Peyer's patch (tissue), 4 donors: ENCODE measurements around the gene FAM177A1. TPM values are rescaled to one million over a fixed set of nuclear protein-coding genes. Genes with fewer than 3 reads are reported as not detected.
A peak's percentile ranks its signal among the peaks of the same experiment; 100 is the strongest.

Experiments used
- DNase-seq, 3 donors: peaks; one replicate each; pipeline ENCODE4 v3.0.0-alpha.2; 2017 to 2019
- H3K27ac ChIP-seq, 4 donors: fragments of 200-600 bp; sonication (generic); one replicate each; pipeline ENCODE4 v1.5.1; 2016 to 2019
- H3K27me3 ChIP-seq, 2 donors: fragments of 200-600 bp; sonication (generic); one replicate each; pipeline ENCODE4 v1.5.1; 2019
- H3K36me3 ChIP-seq, 3 donors: fragments of 200-600 bp; sonication (generic); one replicate each; pipeline ENCODE4 v1.5.1; 2016 to 2019
- H3K4me1 ChIP-seq, 4 donors: fragments of 200-600 bp; sonication (generic); one replicate each; pipeline ENCODE4 v1.5.1; 2016 to 2019
- H3K4me3 ChIP-seq, 4 donors: fragments of 200-600 bp; sonication (generic); 1 replicate in 3 of 4; 2 replicates in 1 of 4; pipeline ENCODE4 v1.5.1; 2016 to 2019; ENCODE audit warnings: mild to moderate bottlenecking in 1 of 4
- H3K9me3 ChIP-seq, 4 donors: fragments of 200-600 bp; sonication (generic); one replicate each; pipeline ENCODE4 v1.5.1; 2016 to 2019; ENCODE audit warnings: mild to moderate bottlenecking in 1 of 4
- POLR2A ChIP-seq, 2 donors: fragments of 450-650 bp; IDR thresholded peaks; one replicate each; pipeline ENCODE4 v1.5.1; 2017; ENCODE audit warnings: antibody characterized with exemption in 2 of 2, mild to moderate bottlenecking in 2 of 2, moderate library complexity in 2 of 2
- total RNA-seq, 4 donors: library from RNA; depleted of rRNA; stranded (reverse); fragments of >200 nt; gene quantifications; one replicate each; pipeline ENCODE4 v1.1.0, GENCODE V29; 2016
- TF ChIP-seq, protein P1 (sequence below), 6 experiments: fragments of 450-650 bp in 4 of 6; fragments of 200-600 bp in 2 of 6; sonication (generic) in 1 of 6; IDR thresholded peaks; one replicate each; pipeline ENCODE4 v1.5.1; 2017 to 2019; ENCODE audit warnings: antibody characterized with exemption in 6 of 6, mild to moderate bottlenecking in 3 of 6, moderate library complexity in 1 of 6

FAM177A1 gene, protein sequence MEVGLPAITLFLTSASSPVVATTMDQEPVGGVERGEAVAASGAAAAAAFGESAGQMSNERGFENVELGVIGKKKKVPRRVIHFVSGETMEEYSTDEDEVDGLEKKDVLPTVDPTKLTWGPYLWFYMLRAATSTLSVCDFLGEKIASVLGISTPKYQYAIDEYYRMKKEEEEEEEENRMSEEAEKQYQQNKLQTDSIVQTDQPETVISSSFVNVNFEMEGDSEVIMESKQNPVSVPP
- 10 to 100 TPM; 31.4 to 60.8 (median 52.1) TPM for total RNA-seq

DNA sequence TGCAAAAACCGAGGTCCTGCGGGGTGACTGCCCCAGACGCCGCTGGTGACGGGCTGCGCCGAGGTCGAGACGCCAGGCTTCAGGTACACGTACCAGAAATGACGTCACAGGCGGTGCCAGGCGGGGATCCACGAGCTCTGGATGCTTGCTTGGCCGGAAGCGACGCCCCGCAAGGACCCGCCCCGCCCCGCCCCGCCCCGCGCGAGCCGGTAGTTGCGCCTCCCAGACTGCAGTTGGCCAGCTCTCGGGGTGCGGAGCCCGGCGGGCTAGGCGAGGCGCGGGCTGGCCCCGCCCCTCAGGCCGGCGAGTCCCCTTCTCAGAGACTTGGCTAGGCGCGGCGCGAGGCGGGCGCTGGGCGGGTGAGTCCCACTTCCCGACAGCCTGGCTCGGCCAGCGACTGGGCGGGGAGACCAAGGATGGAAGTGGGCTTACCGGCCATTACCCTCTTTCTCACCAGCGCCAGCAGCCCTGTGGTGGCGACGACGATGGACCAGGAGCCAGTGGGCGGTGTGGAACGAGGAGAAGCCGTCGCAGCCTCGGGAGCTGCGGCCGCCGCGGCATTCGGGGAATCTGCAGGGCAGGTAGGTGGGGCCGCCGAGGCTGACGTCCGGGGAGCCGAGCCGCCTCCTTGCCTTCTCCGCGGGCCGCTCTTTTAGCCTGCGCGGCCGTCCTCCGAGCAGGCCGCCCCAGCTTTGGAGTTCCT, at the start of gene FAM177A1:
Gene FAM177A1 (plus strand): TSS at position 225 of the 703 bp plus-strand sequence. CDS start 192 bp downstream, at position 417.
- Histone ChIP-seq H3K27me3 (no peaks in the 10 kb centered on the region), H3K27ac (peak within 1 kb of the TSS; percentile 92 to 100 (median 98)), H3K36me3 (peaks cover 0 to 9% (median 0%) of the 10 kb centered on the region in 3 donors), H3K9me3 (no peaks in the 10 kb centered on the region), H3K4me3 (peak within 1 kb of the TSS; percentile 72 to 94 (median 85)), H3K4me1 (peaks cover 0 to 11% (median 6%) of the 10 kb centered on the region in 4 donors)
- DNase-seq, result peak; percentile 99 to 100 (median 100)
- TF ChIP-seq, protein P1, sequence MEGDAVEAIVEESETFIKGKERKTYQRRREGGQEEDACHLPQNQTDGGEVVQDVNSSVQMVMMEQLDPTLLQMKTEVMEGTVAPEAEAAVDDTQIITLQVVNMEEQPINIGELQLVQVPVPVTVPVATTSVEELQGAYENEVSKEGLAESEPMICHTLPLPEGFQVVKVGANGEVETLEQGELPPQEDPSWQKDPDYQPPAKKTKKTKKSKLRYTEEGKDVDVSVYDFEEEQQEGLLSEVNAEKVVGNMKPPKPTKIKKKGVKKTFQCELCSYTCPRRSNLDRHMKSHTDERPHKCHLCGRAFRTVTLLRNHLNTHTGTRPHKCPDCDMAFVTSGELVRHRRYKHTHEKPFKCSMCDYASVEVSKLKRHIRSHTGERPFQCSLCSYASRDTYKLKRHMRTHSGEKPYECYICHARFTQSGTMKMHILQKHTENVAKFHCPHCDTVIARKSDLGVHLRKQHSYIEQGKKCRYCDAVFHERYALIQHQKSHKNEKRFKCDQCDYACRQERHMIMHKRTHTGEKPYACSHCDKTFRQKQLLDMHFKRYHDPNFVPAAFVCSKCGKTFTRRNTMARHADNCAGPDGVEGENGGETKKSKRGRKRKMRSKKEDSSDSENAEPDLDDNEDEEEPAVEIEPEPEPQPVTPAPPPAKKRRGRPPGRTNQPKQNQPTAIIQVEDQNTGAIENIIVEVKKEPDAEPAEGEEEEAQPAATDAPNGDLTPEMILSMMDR (IDR thresholded peaks at IDR 0.05), result peak in 2 of 6 experiments; percentile 18 to 25
- TF ChIP-seq POLR2A (IDR thresholded peaks at IDR 0.05), result peak; percentile 97

DNA sequence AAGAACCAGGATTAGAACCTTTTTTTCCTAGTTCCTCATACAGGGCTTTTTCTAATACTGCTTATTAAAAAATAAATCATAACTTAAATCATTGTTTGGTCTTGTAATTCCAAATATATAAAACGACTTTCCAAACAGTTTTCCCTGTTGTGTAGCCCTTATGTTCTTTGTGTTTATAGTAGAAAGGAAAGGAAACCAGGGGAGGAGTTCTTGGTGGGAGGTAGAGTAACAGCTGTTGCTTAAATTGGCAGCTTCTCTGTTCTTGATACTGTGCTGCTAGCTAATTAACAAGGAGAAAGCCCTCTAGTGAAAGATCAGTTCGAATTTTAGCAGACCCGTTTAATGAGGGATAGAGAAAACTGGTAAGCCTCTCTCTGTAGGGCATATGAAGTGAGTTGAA, 48.3 kb upstream of the FAM177A1 start:
- no peak for DNase-seq
- no peaks in the 10 kb centered on the region for H3K27me3 ChIP-seq
- no peaks in the 10 kb centered on the region for H3K9me3 ChIP-seq
- TF ChIP-seq POLR2A (IDR thresholded peaks at IDR 0.05), result no peak
- TF ChIP-seq, protein P1 (IDR thresholded peaks at IDR 0.05), result no peak
- H3K27ac ChIP-seq, result no peak overlapping the region
- peaks cover 0 to 35% (median 0%) of the 10 kb centered on the region in 3 donors for H3K36me3 ChIP-seq
- H3K4me3 ChIP-seq, result no peak overlapping the region
- no peaks in the 10 kb centered on the region for H3K4me1 ChIP-seq

DNA sequence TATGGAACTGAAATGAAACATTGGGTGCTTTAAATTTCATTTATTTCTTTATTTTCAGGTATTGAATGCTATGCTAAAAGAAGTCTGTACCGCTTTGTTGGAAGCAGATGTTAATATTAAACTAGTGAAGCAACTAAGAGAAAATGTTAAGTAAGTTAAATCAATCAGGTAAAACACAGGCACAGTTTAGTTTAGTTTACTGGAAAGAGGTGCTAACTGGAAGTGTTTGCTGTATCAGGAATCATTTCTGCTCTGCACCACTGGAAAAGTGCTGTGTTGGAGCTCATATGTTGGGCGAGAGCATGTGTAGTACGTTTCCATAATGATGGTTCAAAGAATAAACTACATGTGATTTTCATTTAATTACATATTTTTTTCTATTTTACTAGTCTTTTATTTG, 46.6 kb upstream of the FAM177A1 start:
- Histone ChIP-seq H3K4me1 (no peaks in the 10 kb centered on the region), H3K9me3 (no peaks in the 10 kb centered on the region), H3K27me3 (no peaks in the 10 kb centered on the region), H3K36me3 (peaks cover 0 to 52% (median 0%) of the 10 kb centered on the region in 3 donors), H3K4me3 (no peak overlapping the region), H3K27ac (no peak overlapping the region)
- no peak for DNase-seq
- no peak for TF ChIP-seq POLR2A (IDR thresholded peaks at IDR 0.05)

DNA sequence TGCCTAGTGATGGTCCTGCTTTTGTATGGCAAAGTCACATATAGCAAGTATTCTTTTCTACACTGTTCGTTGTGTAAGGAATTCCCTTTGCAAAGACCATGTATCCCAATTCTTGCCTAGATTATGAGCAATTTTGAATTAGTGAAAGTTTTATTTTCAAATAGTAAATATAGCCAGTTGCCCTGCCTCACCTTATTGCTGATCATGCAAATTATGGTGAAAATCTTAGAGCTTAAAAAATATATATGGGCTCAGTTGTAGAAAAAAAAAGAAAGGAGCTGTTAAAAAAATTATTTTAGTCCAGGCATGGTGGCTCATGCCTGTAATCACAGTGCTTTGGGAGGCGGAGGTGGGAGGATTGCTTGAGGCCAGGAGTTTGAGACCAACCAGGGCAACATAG, 44.5 kb upstream of the FAM177A1 start:
- Histone ChIP-seq H3K4me3 (no peak overlapping the region), H3K27ac (no peak overlapping the region), H3K9me3 (no peaks in the 10 kb centered on the region), H3K4me1 (no peaks in the 10 kb centered on the region), H3K36me3 (peaks cover 0 to 61% (median 0%) of the 10 kb centered on the region in 3 donors), H3K27me3 (no peaks in the 10 kb centered on the region)
- no peak for DNase-seq
- TF ChIP-seq, protein P1 (IDR thresholded peaks at IDR 0.05), result no peak
- no peak for TF ChIP-seq POLR2A (IDR thresholded peaks at IDR 0.05)

DNA sequence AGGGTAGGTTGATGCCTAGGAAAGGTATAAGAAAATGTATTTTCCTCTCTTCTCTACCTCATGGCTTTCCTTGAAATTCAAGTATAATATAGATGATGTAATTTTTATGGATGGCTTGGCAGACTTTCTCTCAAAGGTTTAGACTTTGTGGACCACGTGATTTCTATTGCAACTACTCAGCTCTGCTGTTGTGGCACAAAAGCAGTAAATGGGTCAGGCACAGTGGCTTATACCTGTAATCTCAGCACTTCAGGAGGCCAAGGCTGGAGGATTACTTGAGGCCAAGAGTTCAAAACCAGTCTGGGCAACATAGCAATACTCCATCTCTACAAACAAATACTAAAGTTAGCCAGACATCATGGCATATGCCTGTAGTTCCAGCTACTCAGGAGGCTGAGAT, 41.2 kb upstream of the FAM177A1 start:
- Histone ChIP-seq H3K4me1 (no peaks in the 10 kb centered on the region), H3K27ac (no peak overlapping the region), H3K27me3 (no peaks in the 10 kb centered on the region), H3K36me3 (peaks cover 0 to 72% (median 0%) of the 10 kb centered on the region in 3 donors), H3K4me3 (no peak overlapping the region), H3K9me3 (no peaks in the 10 kb centered on the region)
- no peak for DNase-seq
- no peak for TF ChIP-seq POLR2A (IDR thresholded peaks at IDR 0.05)
- TF ChIP-seq, protein P1 (IDR thresholded peaks at IDR 0.05), result no peak

DNA sequence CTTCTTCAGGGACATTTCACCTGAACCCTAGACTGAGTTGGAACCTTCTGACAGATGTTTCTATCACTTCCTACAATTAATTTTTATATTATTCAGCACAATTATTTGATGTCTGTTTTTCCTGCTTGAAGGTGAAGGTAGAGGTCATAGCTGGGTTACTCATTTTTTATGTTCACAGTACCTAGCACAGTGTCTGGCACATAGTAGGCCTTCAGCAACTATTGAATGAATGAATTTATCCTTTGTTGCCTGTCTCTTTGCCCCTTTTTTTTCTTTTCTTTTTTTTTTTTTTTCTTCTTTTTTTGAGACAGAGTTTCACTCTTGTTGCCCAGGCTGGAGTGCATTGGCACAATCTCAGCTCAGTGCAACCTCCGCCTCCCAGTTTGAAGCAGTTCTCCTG, 29.5 kb upstream of the FAM177A1 start:
- no peak for DNase-seq
- no peaks in the 10 kb centered on the region for H3K4me1 ChIP-seq
- no peak overlapping the region for H3K4me3 ChIP-seq
- H3K9me3 ChIP-seq, result no peaks in the 10 kb centered on the region
- H3K27me3 ChIP-seq, result no peaks in the 10 kb centered on the region
- TF ChIP-seq, protein P1 (IDR thresholded peaks at IDR 0.05), result no peak
- no peak for TF ChIP-seq POLR2A (IDR thresholded peaks at IDR 0.05)
- H3K36me3 ChIP-seq, result peaks cover 0 to 91% (median 0%) of the 10 kb centered on the region in 3 donors
- no peak overlapping the region for H3K27ac ChIP-seq
